D721Med (cell line): Measurements from ENCODE around the gene TUBB4A.

Source experiments
- DNase-seq: peaks from one replicate; pipeline ENCODE4 v3.0.0; 2011; ENCODE audit warnings: low spot score; ENCODE audit not compliant: insufficient read length
- FAIRE-seq: peaks from 2 replicates; lab custom pipeline; 2011; peaks lifted over from hg19 to GRCh38; lab: Jason Lieb, UNC
- TF ChIP-seq, protein P1 (sequence below): IDR thresholded peaks from 2 replicates; pipeline ENCODE4 v1.5.1; 2012; ENCODE audit warnings: mild to moderate bottlenecking, control low read depth; ENCODE audit not compliant: insufficient read depth; ENCODE audit errors: missing control alignments

TUBB4A gene

DNA sequence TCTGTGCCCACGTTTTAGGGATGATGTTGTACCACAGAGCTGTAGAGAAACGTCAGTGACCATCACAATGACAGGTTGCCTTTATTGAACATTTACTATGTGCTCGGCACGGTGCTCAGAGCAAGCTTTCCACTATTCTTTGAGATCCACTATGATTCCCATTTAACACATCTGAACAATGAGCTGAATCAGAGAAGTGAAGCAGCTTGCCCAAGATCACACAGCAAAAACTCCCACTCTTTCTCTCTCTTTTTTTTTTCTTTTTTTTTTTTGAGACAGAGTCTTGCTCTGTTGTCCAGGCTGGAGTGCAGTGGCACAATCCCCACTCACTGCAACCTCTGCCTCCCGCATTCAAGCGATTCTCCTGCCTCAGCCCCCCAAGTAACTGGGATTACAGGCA lies 20.6 kb upstream of the TUBB4A start:
- no peak for DNase-seq
- no peak for FAIRE-seq
- TF ChIP-seq, protein P1, sequence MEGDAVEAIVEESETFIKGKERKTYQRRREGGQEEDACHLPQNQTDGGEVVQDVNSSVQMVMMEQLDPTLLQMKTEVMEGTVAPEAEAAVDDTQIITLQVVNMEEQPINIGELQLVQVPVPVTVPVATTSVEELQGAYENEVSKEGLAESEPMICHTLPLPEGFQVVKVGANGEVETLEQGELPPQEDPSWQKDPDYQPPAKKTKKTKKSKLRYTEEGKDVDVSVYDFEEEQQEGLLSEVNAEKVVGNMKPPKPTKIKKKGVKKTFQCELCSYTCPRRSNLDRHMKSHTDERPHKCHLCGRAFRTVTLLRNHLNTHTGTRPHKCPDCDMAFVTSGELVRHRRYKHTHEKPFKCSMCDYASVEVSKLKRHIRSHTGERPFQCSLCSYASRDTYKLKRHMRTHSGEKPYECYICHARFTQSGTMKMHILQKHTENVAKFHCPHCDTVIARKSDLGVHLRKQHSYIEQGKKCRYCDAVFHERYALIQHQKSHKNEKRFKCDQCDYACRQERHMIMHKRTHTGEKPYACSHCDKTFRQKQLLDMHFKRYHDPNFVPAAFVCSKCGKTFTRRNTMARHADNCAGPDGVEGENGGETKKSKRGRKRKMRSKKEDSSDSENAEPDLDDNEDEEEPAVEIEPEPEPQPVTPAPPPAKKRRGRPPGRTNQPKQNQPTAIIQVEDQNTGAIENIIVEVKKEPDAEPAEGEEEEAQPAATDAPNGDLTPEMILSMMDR: no peak

DNA sequence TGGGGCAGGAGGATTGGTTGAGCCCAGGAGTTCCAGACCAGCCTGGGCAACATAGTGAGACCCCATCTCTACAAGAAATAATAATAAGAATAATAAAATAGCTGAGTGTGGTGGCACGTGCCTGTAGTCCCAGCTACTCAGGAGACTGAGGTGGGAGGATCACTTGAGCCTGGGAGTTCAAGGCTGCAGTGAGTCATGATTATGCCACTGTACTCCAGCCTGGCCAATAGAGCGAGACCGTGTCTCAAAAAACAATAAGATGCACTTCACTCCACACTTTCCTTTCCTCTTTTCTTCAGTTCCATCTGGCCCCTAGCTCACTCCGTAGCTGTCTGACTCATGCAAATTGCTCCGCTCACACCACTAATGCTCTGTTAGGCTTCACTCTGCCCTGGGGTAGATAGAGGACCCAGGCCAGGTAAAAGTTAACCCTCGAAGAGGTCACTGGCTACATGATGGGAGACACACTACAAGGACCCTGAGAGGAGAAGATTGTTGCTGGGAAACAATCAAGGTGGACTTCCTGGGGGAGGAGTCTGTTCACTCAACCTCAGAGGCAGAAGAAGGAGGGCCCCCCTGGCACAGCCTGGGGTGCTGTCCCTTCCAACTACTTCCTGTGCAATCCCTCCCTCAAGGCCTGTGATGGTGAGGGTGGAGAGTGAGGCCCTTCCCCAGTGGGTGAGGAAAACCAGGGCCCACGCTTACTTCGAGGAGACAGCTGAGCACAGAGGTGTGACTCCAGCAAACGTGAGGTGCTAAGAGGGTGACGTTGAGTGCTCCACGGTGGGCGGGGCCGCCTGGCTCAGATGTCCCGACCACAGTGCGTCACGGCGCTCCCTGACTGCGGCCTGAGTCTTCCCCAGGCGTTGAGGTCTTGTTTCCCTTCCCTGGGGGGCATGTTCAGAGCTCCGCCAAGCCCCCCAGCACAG lies 19.9 kb upstream of the TUBB4A start:
- TF ChIP-seq, protein P1: no peak
- DNase-seq (no peak), FAIRE-seq (no peak)

GRCh38 chr19:6519289-6519688 lies 17.2 kb upstream of the TUBB4A start:
- no peak for DNase-seq
- no peak for FAIRE-seq
- TF ChIP-seq, protein P1: no peak

DNA sequence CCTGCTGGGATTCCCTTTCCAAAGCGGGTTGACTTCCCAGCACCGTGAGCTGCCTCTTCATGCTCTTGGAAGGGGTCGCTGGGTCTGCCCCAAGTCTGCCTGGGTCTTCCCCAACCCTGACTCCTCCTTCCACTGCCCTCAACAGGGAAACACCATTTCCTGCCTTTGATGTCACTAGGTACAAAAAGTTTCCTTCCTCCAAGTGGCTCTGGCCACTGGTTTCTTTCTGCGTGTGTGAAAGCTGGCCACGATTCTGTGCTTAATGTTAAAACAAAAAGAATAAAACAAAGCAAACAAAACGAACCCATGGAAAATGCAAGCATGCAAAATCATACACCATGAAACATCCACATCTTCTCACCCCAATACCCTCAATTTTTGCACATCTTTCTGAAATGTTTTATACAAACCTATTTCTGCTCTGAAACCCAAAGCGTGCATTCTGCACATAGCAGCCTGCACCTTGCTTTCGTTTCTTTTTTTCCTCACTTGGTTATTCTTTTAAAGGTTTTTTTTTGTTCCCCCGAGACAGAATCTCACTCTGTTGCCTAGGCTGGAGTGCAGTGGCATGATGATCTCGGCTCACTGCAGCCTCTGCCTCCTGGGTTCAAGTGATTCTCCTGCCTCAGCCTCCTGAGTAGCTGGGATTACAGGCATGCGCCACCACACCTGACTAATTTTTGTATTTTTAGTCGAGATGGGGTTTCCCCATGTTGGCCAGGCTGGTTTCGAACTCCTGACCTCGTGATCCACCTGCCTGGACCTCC lies 16.2 kb upstream of the TUBB4A start:
- DNase-seq (no peak), FAIRE-seq (no peak)
- TF ChIP-seq, protein P1: no peak

GRCh38 chr19:6516659-6517291 lies 14.7 kb upstream of the TUBB4A start:
- no peak for FAIRE-seq

GRCh38 chr19:6516018-6516658 lies 14.0 kb upstream of the TUBB4A start:
- DNase-seq (peak; percentile 87), FAIRE-seq (no peak)
- TF ChIP-seq, protein P1: no peak

More at GRCh38 chr19:6516659-6517291, 14.7 kb upstream of the TUBB4A start:
- DNase-seq: peak; percentile 85
- TF ChIP-seq, protein P1: peak; percentile 88
